ENCODE results near the gene STAM. TPM values are rescaled to one million over a fixed set of nuclear protein-coding genes. Genes with fewer than 3 reads are reported as not detected.

The STAM gene
- total and polyA plus RNA-seq, 9 of the 15 experiments (the other 6 are each of a cell fraction or from before 2014, with no cell fraction given) = 13.8 to 33.5 (median 26.4) TPM

DNA sequence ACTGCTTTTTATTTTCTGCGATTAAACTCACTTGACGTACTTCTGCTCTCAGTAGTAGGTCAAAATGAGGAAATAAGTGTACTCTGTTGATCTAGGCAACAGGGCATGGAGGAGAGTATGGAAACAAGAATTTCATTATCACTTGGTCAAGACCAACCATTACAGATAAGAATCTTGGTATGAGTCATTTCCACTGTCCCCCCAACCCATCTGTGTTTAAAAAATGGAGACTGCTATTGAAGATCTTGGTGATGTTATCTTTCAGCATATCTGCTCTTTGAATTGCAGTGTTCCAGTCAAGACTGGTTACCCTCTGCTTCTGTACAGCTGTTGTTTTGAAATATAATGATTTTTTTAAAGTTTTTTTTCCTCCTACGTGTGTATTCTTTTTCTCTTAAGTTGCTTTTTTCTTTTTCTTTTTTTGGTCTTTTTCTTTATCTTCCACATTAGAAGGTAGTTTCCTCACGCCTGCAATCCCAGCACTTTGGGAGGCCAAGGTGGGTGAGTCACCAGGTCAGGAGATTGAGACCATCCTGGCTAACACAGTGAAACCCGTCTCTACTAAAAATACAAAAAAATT, 11.7 kb downstream of the STAM start (continued):
- TF ChIP-seq, protein P1, sequence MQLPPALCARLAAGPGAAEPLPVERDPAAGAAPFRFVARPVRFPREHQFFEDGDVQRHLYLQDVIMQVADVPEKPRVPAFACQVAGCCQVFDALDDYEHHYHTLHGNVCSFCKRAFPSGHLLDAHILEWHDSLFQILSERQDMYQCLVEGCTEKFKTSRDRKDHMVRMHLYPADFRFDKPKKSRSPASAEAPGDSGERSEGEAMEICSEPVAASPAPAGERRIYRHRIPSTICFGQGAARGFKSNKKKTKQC (CRISPR knock-in tag; IDR thresholded peaks at IDR 0.05) = no peak
- TF ChIP-seq TARDBP (IDR thresholded peaks at IDR 0.05) = no peak
- TF ChIP-seq, protein P2, sequence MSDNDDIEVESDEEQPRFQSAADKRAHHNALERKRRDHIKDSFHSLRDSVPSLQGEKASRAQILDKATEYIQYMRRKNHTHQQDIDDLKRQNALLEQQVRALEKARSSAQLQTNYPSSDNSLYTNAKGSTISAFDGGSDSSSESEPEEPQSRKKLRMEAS (CRISPR knock-in tag; IDR thresholded peaks at IDR 0.05) = no peak
- no peak for TF ChIP-seq RBM14 (IDR thresholded peaks at IDR 0.05; ENCODE audit: borderline replicate concordance, insufficient read depth, low read depth, low read length)
- TF ChIP-seq, protein P3, sequence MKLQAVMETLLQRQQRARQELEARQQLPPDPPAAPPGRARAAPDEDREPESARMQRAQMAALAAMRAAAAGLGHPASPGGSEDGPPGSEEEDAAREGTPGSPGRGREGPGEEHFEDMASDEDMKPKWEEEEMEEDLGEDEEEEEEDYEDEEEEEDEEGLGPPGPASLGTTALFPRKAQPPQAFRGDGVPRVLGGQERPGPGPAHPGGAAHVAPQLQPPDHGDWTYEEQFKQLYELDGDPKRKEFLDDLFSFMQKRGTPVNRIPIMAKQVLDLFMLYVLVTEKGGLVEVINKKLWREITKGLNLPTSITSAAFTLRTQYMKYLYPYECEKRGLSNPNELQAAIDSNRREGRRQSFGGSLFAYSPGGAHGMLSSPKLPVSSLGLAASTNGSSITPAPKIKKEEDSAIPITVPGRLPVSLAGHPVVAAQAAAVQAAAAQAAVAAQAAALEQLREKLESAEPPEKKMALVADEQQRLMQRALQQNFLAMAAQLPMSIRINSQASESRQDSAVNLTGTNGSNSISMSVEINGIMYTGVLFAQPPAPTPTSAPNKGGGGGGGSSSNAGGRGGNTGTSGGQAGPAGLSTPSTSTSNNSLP (IDR thresholded peaks at IDR 0.05; ENCODE audit: borderline replicate concordance, low read depth, low read length) = no peak
- no peak for TF ChIP-seq IRF2 (CRISPR knock-in tag; IDR thresholded peaks at IDR 0.05)
- no peak for TF ChIP-seq KAT8 (IDR thresholded peaks at IDR 0.05; ENCODE audit: low read depth)
- TF ChIP-seq, protein P4, sequence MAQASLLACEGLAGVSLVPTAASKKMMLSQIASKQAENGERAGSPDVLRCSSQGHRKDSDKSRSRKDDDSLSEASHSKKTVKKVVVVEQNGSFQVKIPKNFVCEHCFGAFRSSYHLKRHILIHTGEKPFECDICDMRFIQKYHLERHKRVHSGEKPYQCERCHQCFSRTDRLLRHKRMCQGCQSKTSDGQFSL (CRISPR knock-in tag; IDR thresholded peaks at IDR 0.05) = no peak
- TF ChIP-seq, protein P4 (tag; IDR thresholded peaks at IDR 0.05) = no peak; a peak in 1 of 4 replicates
- TF ChIP-seq ZNF41 (CRISPR knock-in tag; conservative IDR thresholded peaks at IDR 0.05) = no peak
- no peak for TF ChIP-seq ARNT (IDR thresholded peaks at IDR 0.05)
- peak; percentile 75 for TF ChIP-seq JUNB (CRISPR knock-in tag; conservative IDR thresholded peaks at IDR 0.05)
- TF ChIP-seq, protein P5, sequence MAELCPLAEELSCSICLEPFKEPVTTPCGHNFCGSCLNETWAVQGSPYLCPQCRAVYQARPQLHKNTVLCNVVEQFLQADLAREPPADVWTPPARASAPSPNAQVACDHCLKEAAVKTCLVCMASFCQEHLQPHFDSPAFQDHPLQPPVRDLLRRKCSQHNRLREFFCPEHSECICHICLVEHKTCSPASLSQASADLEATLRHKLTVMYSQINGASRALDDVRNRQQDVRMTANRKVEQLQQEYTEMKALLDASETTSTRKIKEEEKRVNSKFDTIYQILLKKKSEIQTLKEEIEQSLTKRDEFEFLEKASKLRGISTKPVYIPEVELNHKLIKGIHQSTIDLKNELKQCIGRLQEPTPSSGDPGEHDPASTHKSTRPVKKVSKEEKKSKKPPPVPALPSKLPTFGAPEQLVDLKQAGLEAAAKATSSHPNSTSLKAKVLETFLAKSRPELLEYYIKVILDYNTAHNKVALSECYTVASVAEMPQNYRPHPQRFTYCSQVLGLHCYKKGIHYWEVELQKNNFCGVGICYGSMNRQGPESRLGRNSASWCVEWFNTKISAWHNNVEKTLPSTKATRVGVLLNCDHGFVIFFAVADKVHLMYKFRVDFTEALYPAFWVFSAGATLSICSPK (IDR thresholded peaks at IDR 0.05; ENCODE audit: borderline replicate concordance) = no peak
- TF ChIP-seq CBFB (CRISPR knock-in tag; IDR thresholded peaks at IDR 0.05) = no peak
- no peak for TF ChIP-seq ZNF282 (CRISPR knock-in tag; IDR thresholded peaks at IDR 0.05)
- TF ChIP-seq MTA1 (IDR thresholded peaks at IDR 0.05; ENCODE audit: borderline replicate concordance) = peak; percentile 80; the same call in 1 of the 2 replicates
- TF ChIP-seq FOXK2 (conservative IDR thresholded peaks at IDR 0.05 in 1 of 2, IDR thresholded peaks at IDR 0.05 in 1 of 2; ENCODE audit: low read depth in 2 of 2) = peak in 1 of 2 experiments; percentile 32; a peak in 1 of 4 replicates
- TF ChIP-seq POLR2A (conservative IDR thresholded peaks at IDR 0.05) = no peak
- peak in 1 of 2 experiments; percentile 33; a peak in 1 of 4 replicates for TF ChIP-seq HDAC1 (IDR thresholded peaks at IDR 0.05)
- TF ChIP-seq HNRNPH1 (optimal IDR thresholded peaks at IDR 0.05; ENCODE audit: low read depth, low read length) = no peak
- TF ChIP-seq MAFK (IDR thresholded peaks at IDR 0.05; ENCODE audit: low read length) = no peak
- no peak for TF ChIP-seq TAF1 (IDR thresholded peaks at IDR 0.05; ENCODE audit: control insufficient read depth, extremely low read depth, insufficient read depth, low read length, severe bottlenecking)
- TF ChIP-seq RBM17 (IDR thresholded peaks at IDR 0.05; ENCODE audit: borderline replicate concordance, low read depth, low read length) = no peak
- TF ChIP-seq SMARCE1 (IDR thresholded peaks at IDR 0.05) = peak; percentile 97
- TF ChIP-seq RFX1 (IDR thresholded peaks at IDR 0.05) = peak; percentile 11; the same call in 1 of the 2 replicates
- TF ChIP-seq NFRKB (IDR thresholded peaks at IDR 0.05; ENCODE audit: low read depth) = 0 out of 2 replicates have a peak, but pooled peaks have one; percentile 13
